H54 (cell line): ENCODE measurements around the gene RAD9A.

Experiments used
- DNase-seq: peaks from one replicate; pipeline ENCODE4 v3.0.0; 2011; ENCODE audit warnings: low spot score, mixed read lengths; ENCODE audit not compliant: insufficient read length
- FAIRE-seq: peaks from 3 replicates; lab custom pipeline; 2011; peaks lifted over from hg19 to GRCh38; lab: Jason Lieb, UNC
- POLR2A ChIP-seq: IDR thresholded peaks from 2 replicates; pipeline ENCODE4 v1.6.1; 2011; ENCODE audit warnings: low read depth, mild to moderate bottlenecking, low read length

Gene RAD9A

GRCh38 chr11:67433536-67434394, 42.0 kb downstream of the RAD9A start:
- no peak for FAIRE-seq

GRCh38 chr11:67434395-67434881, 42.7 kb downstream of the RAD9A start:
- DNase-seq (no peak), FAIRE-seq (no peak)
- no peak for TF ChIP-seq POLR2A

More at GRCh38 chr11:67433536-67434394, 42.0 kb downstream of the RAD9A start:
- DNase-seq = no peak
- TF ChIP-seq POLR2A = no peak

GRCh38 chr11:67435031-67435726, 43.4 kb downstream of the RAD9A start:
- FAIRE-seq = no peak
- TF ChIP-seq POLR2A = 0 out of 2 replicates have a peak, but pooled peaks have one; percentile 4
- DNase-seq = no peak

GRCh38 chr11:67435727-67436458, 44.1 kb downstream of the RAD9A start:
- TF ChIP-seq POLR2A = peak; percentile 4; the same call in 1 of the 2 replicates
- DNase-seq (no peak), FAIRE-seq (no peak)

- no peak for DNase-seq
- no peak for FAIRE-seq
These were observed 44.8 kb downstream of the RAD9A start for GRCh38 chr11:67436459-67437081.

GRCh38 chr11:67437082-67437808, 45.5 kb downstream of the RAD9A start, which contains the start of gene PTPRCAP:
Gene PTPRCAP, minus strand, starts transcription at chr11:67437682. Its CDS starts 63 bp downstream, at chr11:67437619.
- FAIRE-seq = no peak
- no peak for DNase-seq
- no peak for TF ChIP-seq POLR2A

More at GRCh38 chr11:67436459-67437081, 44.8 kb downstream of the RAD9A start:
- no peak for TF ChIP-seq POLR2A

GRCh38 chr11:67437809-67438157, 46.0 kb downstream of the RAD9A start:
- FAIRE-seq (no peak), DNase-seq (no peak)

GRCh38 chr11:67438158-67438902, 46.5 kb downstream of the RAD9A start:
- FAIRE-seq (no peak), DNase-seq (no peak)
- TF ChIP-seq POLR2A = no peak

More at GRCh38 chr11:67437809-67438157, 46.0 kb downstream of the RAD9A start:
- TF ChIP-seq POLR2A = no peak

- FAIRE-seq = no peak
- no peak for TF ChIP-seq POLR2A
- peak; percentile 74 for DNase-seq
These were observed 47.8 kb downstream of the RAD9A start for GRCh38 chr11:67439321-67440228.

GRCh38 chr11:67440229-67441097, 48.7 kb downstream of the RAD9A start:
- TF ChIP-seq POLR2A = no peak
- DNase-seq (no peak), FAIRE-seq (no peak)

GRCh38 chr11:67441098-67441563, 49.3 kb downstream of the RAD9A start:
- TF ChIP-seq POLR2A = no peak
- FAIRE-seq (no peak), DNase-seq (no peak)
